HUES48 (cell line): Measurements from ENCODE around the gene CARD10.
A peak's percentile ranks its signal among the peaks of the same experiment; 100 is the strongest.
"Not testable (repeated sequence)": the region's sequence is repeated elsewhere in the genome, so short reads cannot be mapped to it uniquely, and the experiment has no call there.

Experiments used
- H3K27ac ChIP-seq: one replicate; pipeline ENCODE4 v1.7.0; 2013; ENCODE audit warnings: low read depth, low read length, inconsistent platforms
- H3K27me3 ChIP-seq: 2 replicates; pipeline ENCODE4 v1.6.1; 2013; ENCODE audit warnings: mild to moderate bottlenecking, low read length; ENCODE audit not compliant: control insufficient read depth, insufficient read depth
- H3K36me3 ChIP-seq: 2 replicates; pipeline ENCODE4 v1.6.1; 2013; ENCODE audit warnings: low read length; ENCODE audit not compliant: control insufficient read depth, insufficient read depth
- H3K4me1 ChIP-seq: 2 replicates; pipeline ENCODE4 v1.6.1; 2013; ENCODE audit warnings: mild to moderate bottlenecking, low read length; ENCODE audit not compliant: control insufficient read depth, insufficient read depth
- H3K4me3 ChIP-seq: 2 replicates; pipeline ENCODE4 v1.5.1; 2013; ENCODE audit warnings: mild to moderate bottlenecking, low read depth, low read length
- H3K9ac ChIP-seq: 2 replicates; pipeline ENCODE4 v1.6.1; 2013; ENCODE audit warnings: mild to moderate bottlenecking, low read depth, low read length, moderate library complexity
- H3K9me3 ChIP-seq: 2 replicates; pipeline ENCODE4 v1.6.1; 2013; ENCODE audit warnings: low read length; ENCODE audit not compliant: control insufficient read depth, insufficient read depth

The CARD10 gene

GRCh38 chr22:37552524-37553163 lies 33.4 kb upstream of the CARD10 start:
- Histone ChIP-seq H3K9ac (no peak overlapping the region), H3K9me3 (no peaks in the 10 kb centered on the region), H3K4me1 (peaks cover 22% of the 10 kb centered on the region), H3K36me3 (no peaks in the 10 kb centered on the region), H3K4me3 (no peak overlapping the region), H3K27me3 (peaks cover 12% of the 10 kb centered on the region), H3K27ac (peak overlapping the region; percentile 74)

- peak overlapping the region; percentile 74 for H3K27ac ChIP-seq
- no peaks in the 10 kb centered on the region for H3K9me3 ChIP-seq
- H3K4me3 ChIP-seq, result no peak overlapping the region
- H3K27me3 ChIP-seq, result peaks cover 6% of the 10 kb centered on the region
- H3K4me1 ChIP-seq, result peaks cover 20% of the 10 kb centered on the region
- no peaks in the 10 kb centered on the region for H3K36me3 ChIP-seq
- no peak overlapping the region for H3K9ac ChIP-seq
Measured at GRCh38 chr22:37551981-37552380, 32.8 kb upstream of the CARD10 start.

GRCh38 chr22:37550921-37551320 lies 31.7 kb upstream of the CARD10 start:
- H3K27ac ChIP-seq, H3K9me3 ChIP-seq, H3K27me3 ChIP-seq, H3K9ac ChIP-seq, H3K36me3 ChIP-seq, H3K4me3 ChIP-seq: not testable (repeated sequence)
- H3K4me1 ChIP-seq, result peaks cover 17% of the 10 kb centered on the region

GRCh38 chr22:37549704-37550059 lies 30.5 kb upstream of the CARD10 start:
- no peaks in the 10 kb centered on the region for H3K36me3 ChIP-seq
- no peak overlapping the region for H3K4me3 ChIP-seq
- no peaks in the 10 kb centered on the region; the same call in 1 of the 2 replicates for H3K27me3 ChIP-seq
- H3K9me3 ChIP-seq, result no peaks in the 10 kb centered on the region
- H3K4me1 ChIP-seq, result peaks cover 25% of the 10 kb centered on the region
- no peak overlapping the region for H3K27ac ChIP-seq
- H3K9ac ChIP-seq, result no peak overlapping the region

- no peaks in the 10 kb centered on the region for H3K9me3 ChIP-seq
- no peak overlapping the region for H3K27ac ChIP-seq
- peaks cover 18% of the 10 kb centered on the region for H3K4me1 ChIP-seq
- H3K9ac ChIP-seq, result no peak overlapping the region
- H3K4me3 ChIP-seq, result no peak overlapping the region
- no peaks in the 10 kb centered on the region for H3K27me3 ChIP-seq
- no peaks in the 10 kb centered on the region for H3K36me3 ChIP-seq
Measured at GRCh38 chr22:37547251-37547741, 28.1 kb upstream of the CARD10 start.

- Histone ChIP-seq H3K27me3 (no peaks in the 10 kb centered on the region), H3K4me3 (no peak overlapping the region), H3K36me3 (no peaks in the 10 kb centered on the region), H3K4me1 (peaks cover 20% of the 10 kb centered on the region), H3K9ac (no peak overlapping the region), H3K9me3 (no peaks in the 10 kb centered on the region), H3K27ac (peak overlapping the region; percentile 90)
Measured at GRCh38 chr22:37546437-37547250, 27.4 kb upstream of the CARD10 start.

GRCh38 chr22:37545703-37546436 lies 26.7 kb upstream of the CARD10 start:
- peaks cover 22% of the 10 kb centered on the region for H3K4me1 ChIP-seq
- H3K9me3 ChIP-seq, result no peaks in the 10 kb centered on the region
- H3K27ac ChIP-seq, result peak overlapping the region; percentile 90
- 0 out of 2 replicates have a peak overlapping the region, but pooled peaks have one; percentile 22 for H3K9ac ChIP-seq
- H3K36me3 ChIP-seq, result no peaks in the 10 kb centered on the region
- peak overlapping the region; percentile 47 for H3K4me3 ChIP-seq
- no peaks in the 10 kb centered on the region for H3K27me3 ChIP-seq

- Histone ChIP-seq H3K9ac (0 out of 2 replicates have a peak overlapping the region, but pooled peaks have one; percentile 22), H3K9me3 (no peaks in the 10 kb centered on the region), H3K27me3 (no peaks in the 10 kb centered on the region), H3K4me3 (peak overlapping the region; percentile 47), H3K4me1 (peaks cover 22% of the 10 kb centered on the region), H3K36me3 (no peaks in the 10 kb centered on the region), H3K27ac (peak overlapping the region; percentile 90)
Measured at GRCh38 chr22:37544955-37545702, 25.9 kb upstream of the CARD10 start.

GRCh38 chr22:37542959-37543358 lies 23.7 kb upstream of the CARD10 start:
- H3K9me3 ChIP-seq, result no peaks in the 10 kb centered on the region
- no peak overlapping the region for H3K27ac ChIP-seq
- no peaks in the 10 kb centered on the region for H3K27me3 ChIP-seq
- H3K4me1 ChIP-seq, result peaks cover 16% of the 10 kb centered on the region
- H3K36me3 ChIP-seq, result no peaks in the 10 kb centered on the region
- H3K9ac ChIP-seq, result no peak overlapping the region
- H3K4me3 ChIP-seq, result no peak overlapping the region

GRCh38 chr22:37542416-37542815 lies 23.2 kb upstream of the CARD10 start:
- H3K4me1 ChIP-seq, result peaks cover 16% of the 10 kb centered on the region
- H3K4me3 ChIP-seq, H3K27me3 ChIP-seq, H3K27ac ChIP-seq, H3K36me3 ChIP-seq, H3K9ac ChIP-seq, H3K9me3 ChIP-seq: not testable (repeated sequence)
